Islet of Langerhans (tissue), 1 donor: ENCODE measurements around the gene RAPGEF1.
"Not testable (repeated sequence)": the region's sequence is repeated elsewhere in the genome, so short reads cannot be mapped to it uniquely, and the experiment has no call there.

ENCODE experiments used
- FAIRE-seq: peaks from one replicate; lab custom pipeline; 2011; peaks lifted over from hg19 to GRCh38; lab: Jason Lieb, UNC

The RAPGEF1 gene

DNA sequence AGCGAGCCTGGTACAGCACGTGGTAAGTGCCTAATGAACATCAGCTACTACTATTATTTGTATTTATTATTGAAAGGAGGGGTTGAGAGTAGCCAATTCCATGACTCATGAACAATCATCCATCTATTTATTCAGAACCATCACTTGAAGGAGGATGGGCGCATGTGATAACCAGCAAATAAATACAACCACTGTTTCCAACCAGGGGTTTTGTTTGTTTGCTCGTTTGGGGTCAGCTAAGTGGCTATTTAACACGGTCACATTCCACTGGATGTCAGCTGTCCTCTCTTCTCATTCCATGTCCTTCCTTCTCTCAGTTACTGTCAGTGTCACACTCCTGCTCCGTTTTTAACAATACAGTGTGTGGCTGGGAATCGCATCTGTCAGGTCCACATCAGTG lies 8.6 kb downstream of the RAPGEF1 start:
- FAIRE-seq: no peak

DNA sequence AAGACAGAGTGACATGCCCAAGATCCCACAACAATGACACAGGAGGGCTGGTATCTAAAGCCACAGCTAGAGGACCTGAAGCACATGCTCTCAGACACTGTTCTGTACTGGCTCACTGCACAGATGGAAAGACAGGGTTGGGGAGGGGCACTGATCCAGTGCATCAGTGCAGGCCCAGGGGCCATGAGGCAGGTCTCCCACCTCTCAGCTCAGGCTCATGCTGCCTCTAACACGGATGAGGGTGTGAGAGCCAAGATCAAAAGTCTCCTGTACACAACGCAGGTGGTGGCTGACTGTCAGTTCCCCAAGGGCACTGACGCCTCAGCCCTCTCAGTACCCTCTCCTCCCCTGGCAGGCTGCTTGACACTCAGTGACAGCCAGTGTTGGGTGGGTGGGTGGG lies 10.9 kb downstream of the RAPGEF1 start:
- no peak for FAIRE-seq

DNA sequence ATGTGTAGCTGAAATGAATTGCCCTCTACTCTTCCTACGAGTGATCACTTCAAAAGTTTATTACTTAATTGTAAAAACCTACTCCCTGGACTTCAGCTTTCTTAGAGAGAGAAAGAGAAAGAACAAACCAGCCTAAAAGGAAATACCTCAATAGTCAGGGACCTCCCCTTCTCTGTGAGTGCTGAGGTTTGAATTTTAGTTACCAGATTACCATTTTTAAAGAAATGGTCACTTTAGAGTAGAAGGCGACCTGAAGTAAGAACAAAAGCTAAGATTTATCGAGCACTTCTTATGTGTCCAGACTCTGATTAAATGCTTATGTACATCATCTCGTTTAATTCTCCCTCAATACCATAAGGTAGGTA lies 11.3 kb downstream of the RAPGEF1 start:
- FAIRE-seq: no peak

DNA sequence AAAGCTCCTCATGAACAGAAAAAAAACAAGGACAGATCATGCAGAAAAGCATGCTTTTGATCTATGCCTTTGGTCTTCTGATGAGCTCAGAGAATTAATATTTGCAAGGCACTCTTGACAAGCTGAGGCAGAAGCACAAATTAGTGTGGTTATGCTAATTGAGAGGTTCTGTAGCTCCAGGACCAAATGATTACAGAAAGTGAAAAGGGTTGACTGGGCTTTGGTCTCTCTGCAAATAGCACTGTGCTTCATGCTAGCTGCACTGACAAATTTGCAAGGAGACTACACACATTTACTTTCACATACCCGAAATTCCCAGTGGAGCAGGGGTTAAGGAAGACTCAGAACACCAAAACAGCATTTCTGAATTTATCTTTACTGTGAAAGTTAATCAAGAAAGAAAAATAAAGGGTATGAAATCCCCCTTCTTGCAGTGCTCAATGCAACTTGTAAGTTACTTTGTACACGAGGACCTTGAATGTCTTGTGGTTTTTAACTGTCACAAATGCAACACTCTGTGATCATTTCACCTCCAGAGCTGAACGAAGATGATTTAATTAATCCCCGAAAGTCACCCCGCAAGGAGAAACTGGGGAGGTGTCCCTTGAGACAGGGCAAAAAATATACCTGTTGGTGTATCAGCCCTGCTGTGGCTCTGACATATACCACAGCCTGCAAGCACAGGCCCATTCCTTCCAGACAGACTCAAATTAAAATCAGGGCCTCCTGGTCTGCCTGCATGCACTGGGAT lies 11.9 kb downstream of the RAPGEF1 start:
- FAIRE-seq: no peak

DNA sequence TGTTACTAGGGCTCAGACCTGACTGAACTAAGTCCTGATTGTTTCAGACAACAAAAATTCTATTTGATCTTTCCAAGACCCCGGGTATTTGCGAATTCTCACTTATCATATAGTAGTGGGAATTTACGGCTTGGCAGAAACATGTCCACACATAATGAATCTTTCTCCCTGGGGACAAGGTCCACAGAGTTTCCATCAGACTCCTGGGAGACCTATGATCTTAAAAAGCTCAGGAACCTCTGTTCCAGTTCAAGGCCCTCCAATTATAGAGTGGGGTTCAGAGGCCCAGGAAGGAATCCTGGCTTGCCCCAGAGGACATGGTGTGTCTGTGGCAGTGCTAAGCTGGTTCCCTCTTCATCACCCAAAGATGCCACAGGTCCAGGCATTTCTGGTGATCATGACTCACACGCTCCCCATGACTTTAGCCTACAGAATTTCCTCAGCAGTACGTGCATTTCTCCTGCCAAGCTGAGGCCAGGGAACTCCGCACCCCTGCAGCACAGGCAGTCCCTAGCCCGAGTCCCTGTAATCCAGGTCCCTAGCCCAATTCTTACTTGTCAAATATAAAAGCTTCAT lies 12.6 kb downstream of the RAPGEF1 start:
- FAIRE-seq: no peak

DNA sequence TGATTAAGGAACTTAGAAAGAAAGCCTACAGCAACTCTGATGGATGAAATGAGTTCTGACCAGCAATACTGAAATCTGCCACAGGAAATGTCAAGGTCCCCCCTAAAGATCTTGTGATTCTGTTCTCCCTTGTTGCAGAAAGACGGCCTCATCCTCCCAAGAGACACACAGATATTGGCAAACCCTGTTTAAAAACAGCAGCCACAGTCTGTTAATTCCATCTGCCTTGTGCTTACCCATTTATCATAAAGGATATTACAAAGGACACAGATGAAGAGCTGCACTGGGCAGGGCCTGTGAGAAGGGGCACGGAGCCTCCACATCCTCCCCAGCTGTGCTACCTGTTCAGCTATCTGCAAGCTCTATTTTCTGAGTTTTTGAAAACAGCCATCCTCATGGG lies 15.2 kb downstream of the RAPGEF1 start:
- no peak for FAIRE-seq

DNA sequence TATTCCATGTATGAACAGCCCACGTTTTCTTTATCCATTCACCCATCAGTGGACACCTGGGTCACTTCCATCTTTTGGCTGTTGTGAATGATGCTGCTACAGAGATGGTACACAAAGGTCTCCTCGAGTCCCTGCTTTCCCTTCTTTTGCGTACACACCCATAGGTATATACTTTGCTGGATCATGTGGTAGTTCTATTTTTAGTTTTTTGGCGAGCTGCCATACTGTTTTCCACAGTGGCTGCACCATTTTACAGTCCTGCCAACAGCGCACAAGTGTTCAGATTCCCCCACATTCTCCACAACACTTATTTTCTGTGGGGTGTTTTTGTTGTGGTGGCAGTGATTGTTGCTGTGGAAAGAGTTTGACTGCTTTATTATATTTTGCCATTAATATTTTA lies 16.2 kb downstream of the RAPGEF1 start:
- FAIRE-seq: no peak

DNA sequence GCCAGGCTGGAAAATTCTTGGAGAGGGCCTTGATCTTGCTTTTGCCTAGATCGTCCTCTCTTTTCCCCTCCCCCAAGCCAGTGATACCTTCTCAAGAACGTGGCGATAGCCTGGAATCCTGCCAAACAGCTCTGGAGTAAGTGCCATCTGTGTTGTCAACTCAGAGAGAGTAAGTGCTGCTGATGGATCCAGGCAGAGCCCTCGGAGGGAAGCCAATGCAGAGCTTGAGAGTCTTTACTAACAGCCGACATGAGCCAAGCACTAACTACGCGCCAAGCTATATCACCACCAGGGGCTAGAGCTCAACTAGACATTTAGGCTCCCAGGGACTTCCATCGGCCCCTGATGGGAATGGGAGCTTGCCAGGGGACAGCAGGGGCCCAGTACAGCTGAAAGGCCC lies 17.6 kb downstream of the RAPGEF1 start:
- no peak for FAIRE-seq

DNA sequence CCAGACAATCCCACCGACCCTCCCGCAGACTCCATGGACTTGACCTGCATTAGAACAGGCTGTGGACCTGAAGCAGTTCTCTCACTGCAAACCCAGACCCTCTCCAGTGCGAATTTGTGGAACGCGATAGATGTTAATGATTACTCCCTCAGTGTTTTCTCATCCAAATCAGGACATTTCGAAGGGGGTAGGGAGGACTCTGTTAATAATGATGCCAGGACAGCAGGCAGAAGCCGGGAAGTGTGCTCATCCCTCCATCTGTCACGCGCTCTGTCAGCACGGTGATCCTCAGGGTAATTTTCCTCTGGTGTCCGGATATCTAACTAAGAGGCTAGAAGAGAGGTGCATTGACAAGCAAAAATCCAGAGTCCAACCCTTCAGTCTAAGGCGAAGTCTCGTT lies 18.8 kb downstream of the RAPGEF1 start:
- FAIRE-seq: peak; percentile 51

DNA sequence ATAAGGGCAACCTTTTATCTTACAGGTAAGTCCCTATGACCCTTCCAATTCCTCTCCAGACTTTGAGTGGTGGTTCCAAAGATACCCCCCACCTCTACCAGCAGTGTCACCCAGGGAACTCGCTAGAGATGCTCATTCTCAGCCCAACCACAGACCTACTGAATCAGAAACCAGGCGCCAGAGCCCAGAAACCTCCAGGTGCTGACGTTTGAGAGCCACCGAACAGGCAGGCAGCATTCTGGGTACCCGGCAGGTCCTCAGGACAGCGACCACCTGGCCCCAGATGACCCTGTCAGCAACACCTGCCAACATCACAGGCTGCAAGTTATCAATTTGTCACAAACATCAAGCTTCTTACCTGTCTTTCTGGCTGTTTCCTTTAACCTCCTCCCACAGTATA lies 19.5 kb downstream of the RAPGEF1 start:
- FAIRE-seq: no peak

DNA sequence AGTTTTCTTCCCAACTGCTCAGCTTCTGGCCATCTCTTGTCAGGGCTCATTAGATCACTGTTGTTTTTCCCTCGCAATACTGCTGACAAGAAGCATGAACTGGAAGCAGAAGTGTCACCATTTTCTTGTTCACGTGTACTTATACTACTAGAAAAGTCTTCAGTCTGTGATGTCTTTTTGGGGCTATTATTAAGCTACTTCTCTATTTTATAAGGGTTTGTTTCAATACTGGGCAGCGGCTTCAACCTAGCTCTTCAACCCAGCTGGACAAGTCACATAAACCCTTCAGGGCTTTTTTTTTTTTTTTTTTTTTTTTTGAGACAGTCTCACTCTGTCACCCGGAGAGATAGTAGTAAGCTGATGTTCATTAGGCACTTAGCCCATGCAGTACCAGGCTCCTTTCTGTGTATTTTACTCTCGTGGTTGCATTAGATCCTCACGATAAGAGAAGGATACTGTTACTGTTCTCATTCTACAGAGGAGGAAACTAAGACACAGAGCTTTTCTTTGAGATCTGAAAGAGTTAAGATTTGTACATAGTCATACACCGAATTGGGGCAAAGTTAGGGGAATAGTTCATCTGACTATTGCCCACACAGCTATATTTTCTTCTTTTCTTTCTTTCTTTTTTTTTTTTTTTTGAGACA lies 20.5 kb downstream of the RAPGEF1 start:
- no peak for FAIRE-seq

DNA sequence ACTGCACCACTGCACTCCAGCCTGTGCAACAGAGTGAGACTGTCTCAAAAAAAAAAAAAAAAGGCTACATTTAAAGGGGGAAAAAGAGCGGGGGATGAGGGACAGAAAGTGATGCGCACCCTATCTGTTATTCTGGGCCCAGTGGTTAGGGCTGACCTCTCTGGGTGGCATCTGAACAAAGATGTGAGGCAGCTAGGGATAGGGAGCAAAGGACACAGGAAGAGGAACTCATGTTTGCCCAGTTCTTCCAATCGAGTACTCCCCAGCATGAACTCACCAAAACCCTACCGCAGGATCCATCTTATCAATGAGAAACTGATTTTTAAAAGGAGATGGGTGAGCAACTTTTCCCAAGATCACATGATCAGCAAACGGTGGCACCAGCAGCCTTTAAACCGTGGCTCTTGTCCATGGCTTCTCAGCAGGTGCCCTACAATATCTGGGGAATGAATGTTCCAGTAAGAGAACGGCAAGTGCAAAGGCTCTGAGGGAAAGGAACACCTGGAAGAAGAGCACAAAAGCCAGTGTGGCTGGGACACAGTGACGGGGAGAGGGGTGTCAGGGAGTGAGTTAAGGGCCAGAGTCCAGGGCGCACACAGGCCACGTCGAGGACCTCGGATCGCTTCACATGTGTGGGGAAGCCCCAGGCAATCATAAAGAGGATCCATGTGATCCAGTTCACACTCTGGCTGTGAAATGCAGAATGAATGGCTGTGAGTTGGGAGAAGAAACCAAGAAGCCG lies 22.0 kb downstream of the RAPGEF1 start:
- FAIRE-seq: no peak

DNA sequence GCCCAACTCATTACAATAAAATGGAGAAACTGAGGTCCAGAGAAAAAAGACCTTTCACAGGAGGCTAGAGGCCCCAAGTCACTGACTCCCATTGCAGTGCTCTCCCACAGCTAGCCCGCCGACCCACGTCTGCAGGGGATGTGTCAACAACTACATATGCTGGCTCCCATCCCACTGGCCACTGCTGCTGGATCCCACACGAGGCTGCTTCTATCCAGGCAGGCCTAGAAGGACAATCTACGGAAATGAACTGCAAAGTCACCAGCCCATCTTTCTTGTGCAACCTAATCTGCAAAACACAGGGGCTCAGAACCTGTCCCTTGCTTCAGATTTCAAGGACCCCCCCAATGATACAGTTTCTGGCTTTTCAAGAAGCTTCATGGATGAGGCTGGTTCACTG lies 24.0 kb downstream of the RAPGEF1 start:
- FAIRE-seq: no peak

DNA sequence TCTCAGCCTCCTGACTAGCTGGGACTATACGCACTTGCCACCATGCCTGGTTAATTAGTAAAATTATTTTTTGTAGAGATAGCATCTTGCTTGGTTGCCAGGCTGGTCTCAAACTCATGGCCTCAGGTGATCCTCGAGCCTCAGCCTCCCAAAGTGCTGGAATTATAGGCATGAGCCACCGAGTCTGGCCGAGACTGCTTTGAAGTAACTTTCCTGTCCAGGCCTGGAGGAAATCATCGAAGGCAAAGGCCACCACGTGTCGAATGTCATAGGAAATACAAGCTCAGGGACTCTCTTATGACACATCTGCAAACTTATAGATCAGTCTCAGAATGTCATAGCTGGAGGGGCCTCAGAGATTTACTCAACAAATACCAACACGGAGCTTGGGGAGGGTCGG lies 25.1 kb downstream of the RAPGEF1 start:
- FAIRE-seq: no peak

DNA sequence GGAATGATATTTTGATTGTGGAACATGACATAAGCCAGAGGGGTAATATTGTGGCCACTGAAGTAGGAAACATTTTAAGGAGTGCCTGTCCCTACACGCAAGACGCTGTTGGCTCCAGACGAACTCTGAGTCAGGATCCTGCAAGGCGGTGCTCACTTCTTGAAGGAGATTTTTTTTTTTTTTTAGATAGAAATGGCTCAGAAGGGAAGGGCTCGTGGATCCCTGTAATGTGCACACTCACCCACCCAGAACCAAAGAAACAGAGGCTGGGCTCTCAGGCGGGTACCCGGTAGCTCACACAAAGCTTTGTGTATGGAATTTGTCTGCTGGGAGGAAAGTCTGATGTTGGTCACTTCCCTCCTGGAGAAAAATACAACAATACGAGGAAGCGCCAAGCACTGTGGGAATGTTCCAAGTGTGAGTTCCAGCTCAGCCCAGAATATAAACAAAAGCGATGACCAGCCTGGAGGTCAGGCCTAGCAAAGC lies 25.7 kb downstream of the RAPGEF1 start:
- FAIRE-seq: no peak

DNA sequence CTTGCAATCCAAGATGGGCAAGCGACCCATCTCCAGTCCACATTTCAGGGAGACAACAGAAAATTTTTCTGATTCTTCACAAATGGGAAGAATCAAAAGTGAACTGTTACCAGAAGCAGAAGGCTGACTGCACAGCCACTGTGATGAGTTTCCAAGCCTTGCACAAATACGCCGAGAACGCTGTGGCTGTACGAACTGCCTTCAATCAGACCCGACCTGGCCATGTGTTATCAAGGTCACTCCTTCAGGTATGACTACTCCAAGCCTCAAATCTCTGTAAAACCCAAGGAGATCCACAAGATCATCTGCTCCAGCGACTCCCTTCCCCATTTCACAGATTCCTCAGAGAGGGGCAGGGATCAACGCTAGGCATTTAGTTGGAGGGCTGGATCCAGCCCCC lies 26.9 kb downstream of the RAPGEF1 start:
- FAIRE-seq: no peak

DNA sequence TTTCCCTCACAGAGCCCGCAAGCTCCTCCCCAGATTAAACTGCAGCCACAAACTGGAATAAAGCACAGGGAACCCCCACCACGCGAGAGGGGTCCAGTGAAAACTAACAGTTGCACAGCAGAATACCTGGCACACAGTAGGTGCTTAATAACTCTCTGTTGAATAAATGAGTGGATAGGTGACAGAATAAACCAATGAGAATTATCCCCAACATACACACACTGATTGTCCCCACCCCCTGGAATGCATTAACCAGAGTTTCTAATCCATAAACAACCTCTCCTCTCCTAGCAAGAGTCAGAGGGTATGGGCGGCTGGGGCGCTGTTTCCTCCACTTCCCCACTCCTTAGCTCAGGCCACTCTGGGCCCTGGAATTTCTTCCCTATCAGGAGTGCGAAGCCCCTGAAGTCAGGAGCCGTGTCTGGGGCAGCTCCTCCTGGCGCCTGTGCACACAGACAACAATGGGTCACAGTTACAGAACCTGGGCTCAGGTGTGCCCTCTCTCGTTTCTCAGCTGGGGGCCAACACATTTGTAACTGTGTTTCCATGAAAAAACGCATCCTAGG lies 27.6 kb downstream of the RAPGEF1 start:
- FAIRE-seq: no peak

DNA sequence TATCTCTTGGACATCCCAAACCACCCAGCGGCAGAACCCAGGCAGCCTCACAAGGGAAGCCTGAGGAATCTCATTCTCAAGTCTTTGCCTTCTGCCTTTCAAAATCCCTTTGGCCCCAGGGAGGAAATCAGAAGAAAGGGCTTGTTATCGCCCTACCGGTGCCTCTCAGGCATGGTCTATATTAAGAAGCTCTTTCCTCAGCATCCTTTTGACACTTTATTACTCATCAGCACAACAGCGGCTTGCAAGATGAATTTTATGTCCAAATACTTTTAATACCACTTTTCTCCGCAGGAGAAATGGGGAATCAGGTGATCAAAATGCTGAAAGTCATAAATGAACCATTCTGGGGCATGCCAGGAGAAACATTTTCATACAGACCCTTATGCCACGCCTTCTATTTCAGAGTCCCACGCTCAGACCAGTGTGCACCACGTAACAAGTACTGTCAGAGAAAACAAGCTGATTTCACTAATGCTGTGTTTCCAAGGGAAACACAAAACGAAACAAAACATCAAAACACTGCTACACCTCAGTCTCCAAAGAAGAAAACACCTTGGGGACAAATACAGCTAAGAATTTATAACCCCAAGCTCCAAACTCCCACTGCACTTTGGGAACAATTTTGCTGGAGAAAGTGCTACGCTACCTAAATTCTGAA lies 30.0 kb downstream of the RAPGEF1 start:
- no peak for FAIRE-seq

DNA sequence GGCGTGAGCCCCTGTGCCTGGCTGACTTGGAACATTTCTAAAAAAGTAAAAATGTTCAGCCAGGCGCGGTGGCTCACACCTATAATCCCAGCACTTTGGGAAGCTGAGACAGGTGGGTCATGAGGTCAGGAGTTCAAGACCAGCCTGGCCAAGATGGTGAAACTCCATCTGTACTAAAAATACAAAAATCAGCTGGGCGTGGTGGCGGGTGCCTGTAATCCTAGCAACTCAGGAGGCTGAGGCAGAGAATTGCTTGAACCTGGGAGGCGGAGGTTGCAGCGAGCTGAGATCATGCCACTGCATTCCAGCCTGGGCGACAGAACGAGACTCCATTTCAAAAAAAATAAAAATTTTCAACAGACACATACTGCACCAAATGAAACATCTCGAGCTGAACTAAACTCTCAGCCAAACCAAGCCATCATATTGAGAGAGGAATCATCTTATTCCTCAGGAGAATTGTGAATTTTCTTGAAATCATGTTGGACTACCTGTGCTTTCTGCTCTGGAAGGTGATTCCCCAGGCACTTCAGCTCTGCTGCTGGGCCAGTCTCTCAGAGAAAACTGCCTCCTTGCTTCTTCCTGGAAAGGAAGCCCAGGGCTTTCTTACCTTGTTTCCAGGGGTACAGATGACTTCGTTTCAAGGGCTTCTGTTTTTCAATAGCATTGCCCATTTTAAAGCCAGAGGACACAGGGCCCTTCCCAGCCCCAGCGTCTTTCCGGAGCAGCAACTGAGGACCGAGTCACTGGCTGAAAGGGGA lies 30.7 kb downstream of the RAPGEF1 start:
- FAIRE-seq: not testable (repeated sequence)

DNA sequence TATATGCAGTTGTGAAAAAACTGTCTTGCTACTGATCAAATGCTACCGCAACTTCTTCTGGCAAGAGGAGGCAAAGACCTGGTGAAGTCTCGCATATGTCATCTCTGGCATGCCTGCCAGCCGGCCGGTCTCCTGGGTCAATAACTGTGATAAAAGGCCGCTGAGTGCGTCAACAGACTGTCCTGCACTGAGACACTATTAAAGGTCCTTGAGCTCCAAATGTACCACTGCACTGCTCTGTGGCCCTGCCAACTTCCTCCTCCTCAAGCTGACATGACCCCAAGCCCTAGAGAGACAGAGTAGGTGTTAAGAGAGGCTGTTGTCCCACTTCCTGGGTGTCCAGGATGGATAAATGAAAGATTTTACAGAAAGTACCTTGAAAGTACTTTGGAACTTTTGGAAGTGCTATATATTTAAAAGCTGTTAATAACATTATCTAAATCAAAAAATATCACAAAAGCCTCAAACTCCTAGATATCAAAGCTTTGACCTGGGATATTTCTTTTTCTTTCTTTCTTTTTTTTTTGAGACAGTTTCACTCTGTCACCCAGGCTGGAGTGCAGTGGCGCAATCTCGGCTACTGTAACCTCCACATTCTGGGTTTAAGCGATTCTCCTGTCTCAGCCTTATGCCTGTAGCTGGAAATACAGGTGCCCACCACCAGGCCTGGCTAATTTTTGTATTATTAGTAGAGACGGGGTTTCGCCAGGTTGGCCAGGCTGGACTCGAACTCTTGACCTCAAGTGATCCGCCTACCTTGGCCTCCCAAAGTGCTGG lies 31.5 kb downstream of the RAPGEF1 start:
- FAIRE-seq: no peak

DNA sequence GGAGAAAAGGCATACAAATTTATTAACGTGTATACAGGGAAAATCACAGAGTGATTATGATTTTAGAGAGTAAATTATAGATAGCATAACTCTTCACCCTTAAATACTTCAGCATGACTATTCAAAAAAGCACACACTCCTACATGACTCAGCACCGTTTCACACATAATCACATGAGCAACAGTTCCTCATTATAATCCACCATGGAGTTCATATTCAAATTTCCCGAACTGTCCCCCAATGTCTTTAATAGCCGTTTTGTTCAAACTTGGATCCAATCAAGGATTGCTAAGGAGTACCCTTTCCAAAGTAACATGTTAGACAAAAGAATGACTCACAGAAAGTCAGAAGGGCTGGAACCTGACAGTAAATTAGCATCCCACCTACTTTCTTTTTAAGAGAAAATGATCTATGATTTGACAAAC lies 32.1 kb downstream of the RAPGEF1 start:
- FAIRE-seq: no peak
